WERI-Rb-1 (cell line): ENCODE measurements around the gene SHISA3.
"Not testable (repeated sequence)": the region's sequence is repeated elsewhere in the genome, so short reads cannot be mapped to it uniquely, and the experiment has no call there.

Experiments used
- DNase-seq: peaks from one replicate; pipeline ENCODE4 v3.0.0-alpha.2; 2020
- H3K27ac ChIP-seq: fragments of 250-450 bp; sonication (Bioruptor Pico); 2 replicates; pipeline ENCODE4 v1.5.1; 2020; ENCODE audit warnings: mild to moderate bottlenecking, moderate library complexity
- H3K27me3 ChIP-seq: fragments of 250-450 bp; sonication (Bioruptor Pico); 2 replicates; pipeline ENCODE4 v1.5.1; 2021; ENCODE audit warnings: mild to moderate bottlenecking, low read depth, moderate library complexity; ENCODE audit not compliant: insufficient read depth, severe bottlenecking
- H3K36me3 ChIP-seq: fragments of 250-450 bp; sonication (Bioruptor Pico); 2 replicates; pipeline ENCODE4 v1.5.1; 2020; ENCODE audit warnings: mild to moderate bottlenecking, moderate library complexity
- H3K4me3 ChIP-seq: 2 replicates; pipeline ENCODE4 v1.5.1; 2011; ENCODE audit warnings: low read depth, mild to moderate bottlenecking, control low read depth, low read length
- H3K9me3 ChIP-seq: fragments of 250-450 bp; sonication (Bioruptor Pico); 2 replicates; pipeline ENCODE4 v1.5.1; 2021; ENCODE audit warnings: mild to moderate bottlenecking, moderate library complexity; ENCODE audit not compliant: severe bottlenecking
- TF ChIP-seq, protein P1 (sequence below): IDR thresholded peaks from 2 replicates; pipeline ENCODE4 v1.5.1; 2011; ENCODE audit warnings: low read depth, mild to moderate bottlenecking, control low read depth, inconsistent platforms, low read length

The SHISA3 gene

DNA sequence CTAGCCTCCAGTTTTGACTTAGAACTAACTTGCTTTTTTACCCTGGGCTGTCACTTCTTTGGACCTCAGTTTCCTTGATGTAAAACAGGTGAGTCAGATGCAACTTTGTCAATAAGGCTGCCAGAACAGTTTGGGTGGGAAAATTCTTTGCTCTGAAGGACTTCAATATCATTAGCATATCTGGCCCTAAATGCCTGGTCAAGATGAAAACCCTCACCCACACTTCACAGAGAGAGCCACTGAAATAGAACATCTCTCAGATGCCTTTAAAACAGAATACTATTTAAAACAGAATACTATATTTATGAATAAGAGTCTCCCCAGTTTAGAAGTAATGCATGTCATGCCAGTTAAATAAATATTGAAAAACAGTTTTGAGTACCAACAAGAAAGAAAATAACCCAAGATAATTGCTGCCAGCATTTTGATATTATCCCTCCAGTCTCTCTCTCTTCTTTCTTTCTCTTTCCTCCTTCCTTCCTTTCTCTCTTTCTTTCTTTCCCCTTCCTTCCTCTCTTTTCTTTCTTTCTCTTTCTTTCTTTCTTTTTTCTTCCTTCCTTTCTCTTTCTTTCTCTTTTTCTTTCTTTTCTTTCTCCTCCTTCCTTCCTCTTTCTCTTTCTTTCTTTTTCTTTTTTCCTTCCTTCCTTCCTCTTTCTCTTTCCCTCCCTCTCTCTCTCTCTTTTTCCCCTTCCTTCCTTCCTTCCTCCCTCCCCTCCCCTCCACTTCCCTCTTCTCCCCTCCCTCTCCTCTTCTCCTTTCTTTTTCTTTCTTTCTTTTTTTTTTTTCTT, 32.8 kb upstream of the SHISA3 start:
- H3K27ac ChIP-seq: no peak overlapping the region
- no peaks in the 10 kb centered on the region for H3K27me3 ChIP-seq
- peaks cover 8% of the 10 kb centered on the region for H3K9me3 ChIP-seq
- H3K36me3 ChIP-seq: no peaks in the 10 kb centered on the region
- no peak for DNase-seq
- TF ChIP-seq, protein P1, sequence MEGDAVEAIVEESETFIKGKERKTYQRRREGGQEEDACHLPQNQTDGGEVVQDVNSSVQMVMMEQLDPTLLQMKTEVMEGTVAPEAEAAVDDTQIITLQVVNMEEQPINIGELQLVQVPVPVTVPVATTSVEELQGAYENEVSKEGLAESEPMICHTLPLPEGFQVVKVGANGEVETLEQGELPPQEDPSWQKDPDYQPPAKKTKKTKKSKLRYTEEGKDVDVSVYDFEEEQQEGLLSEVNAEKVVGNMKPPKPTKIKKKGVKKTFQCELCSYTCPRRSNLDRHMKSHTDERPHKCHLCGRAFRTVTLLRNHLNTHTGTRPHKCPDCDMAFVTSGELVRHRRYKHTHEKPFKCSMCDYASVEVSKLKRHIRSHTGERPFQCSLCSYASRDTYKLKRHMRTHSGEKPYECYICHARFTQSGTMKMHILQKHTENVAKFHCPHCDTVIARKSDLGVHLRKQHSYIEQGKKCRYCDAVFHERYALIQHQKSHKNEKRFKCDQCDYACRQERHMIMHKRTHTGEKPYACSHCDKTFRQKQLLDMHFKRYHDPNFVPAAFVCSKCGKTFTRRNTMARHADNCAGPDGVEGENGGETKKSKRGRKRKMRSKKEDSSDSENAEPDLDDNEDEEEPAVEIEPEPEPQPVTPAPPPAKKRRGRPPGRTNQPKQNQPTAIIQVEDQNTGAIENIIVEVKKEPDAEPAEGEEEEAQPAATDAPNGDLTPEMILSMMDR: no peak
- no peak overlapping the region for H3K4me3 ChIP-seq

GRCh38 chr4:42366959-42367358, 30.3 kb upstream of the SHISA3 start:
- Histone ChIP-seq H3K4me3 (no peak overlapping the region), H3K27ac (no peak overlapping the region), H3K36me3 (no peaks in the 10 kb centered on the region), H3K27me3 (no peaks in the 10 kb centered on the region), H3K9me3 (peaks cover 8% of the 10 kb centered on the region)
- DNase-seq: no peak
- TF ChIP-seq, protein P1: no peak

- Histone ChIP-seq H3K27ac (no peak overlapping the region), H3K9me3 (no peaks in the 10 kb centered on the region), H3K27me3 (no peaks in the 10 kb centered on the region), H3K4me3 (no peak overlapping the region), H3K36me3 (no peaks in the 10 kb centered on the region)
- no peak for DNase-seq
- TF ChIP-seq, protein P1: no peak
These were observed 27.8 kb upstream of the SHISA3 start for GRCh38 chr4:42369489-42369888.

GRCh38 chr4:42371305-42372252, 25.7 kb upstream of the SHISA3 start:
- Histone ChIP-seq H3K27me3 (no peaks in the 10 kb centered on the region), H3K9me3 (no peaks in the 10 kb centered on the region), H3K27ac (no peak overlapping the region), H3K4me3 (no peak overlapping the region), H3K36me3 (no peaks in the 10 kb centered on the region)
- TF ChIP-seq, protein P1: peak; percentile 40
- peak; percentile 19 for DNase-seq

GRCh38 chr4:42372303-42372702, 25.0 kb upstream of the SHISA3 start:
- DNase-seq, H3K9me3 ChIP-seq, H3K27me3 ChIP-seq: not testable (repeated sequence)

DNA sequence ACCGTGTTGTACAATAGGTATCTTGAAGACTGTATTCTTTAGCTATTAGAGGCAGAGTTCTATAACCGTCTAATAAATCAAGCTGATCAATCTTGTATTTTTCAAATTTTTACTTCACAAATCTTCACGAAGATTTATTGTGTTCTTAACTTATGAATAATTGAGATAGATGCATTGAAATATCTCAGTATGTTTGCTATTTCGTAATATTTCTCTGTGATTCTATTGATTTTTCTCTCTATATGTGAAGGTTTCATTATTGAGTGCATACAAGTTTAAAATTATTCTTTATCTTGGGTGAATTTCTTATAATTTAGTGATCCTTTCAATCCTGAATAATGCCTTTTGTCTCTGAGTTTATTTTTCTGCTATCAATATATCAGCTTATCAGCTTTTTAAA, 19.8 kb upstream of the SHISA3 start:
- Histone ChIP-seq H3K9me3 (no peaks in the 10 kb centered on the region), H3K27me3 (no peaks in the 10 kb centered on the region), H3K27ac (no peak overlapping the region), H3K36me3 (no peaks in the 10 kb centered on the region), H3K4me3 (no peak overlapping the region)
- TF ChIP-seq, protein P1: no peak
- DNase-seq: no peak

More at GRCh38 chr4:42372303-42372702, 25.0 kb upstream of the SHISA3 start:
- not testable (repeated sequence) for H3K4me3 ChIP-seq, H3K36me3 ChIP-seq, H3K27ac ChIP-seq
